ENCODE data around the gene FKBP6.
"Not testable (repeated sequence)": the region's sequence is repeated elsewhere in the genome, so short reads cannot be mapped to it uniquely, and the experiment has no call there.

Gene FKBP6, protein sequence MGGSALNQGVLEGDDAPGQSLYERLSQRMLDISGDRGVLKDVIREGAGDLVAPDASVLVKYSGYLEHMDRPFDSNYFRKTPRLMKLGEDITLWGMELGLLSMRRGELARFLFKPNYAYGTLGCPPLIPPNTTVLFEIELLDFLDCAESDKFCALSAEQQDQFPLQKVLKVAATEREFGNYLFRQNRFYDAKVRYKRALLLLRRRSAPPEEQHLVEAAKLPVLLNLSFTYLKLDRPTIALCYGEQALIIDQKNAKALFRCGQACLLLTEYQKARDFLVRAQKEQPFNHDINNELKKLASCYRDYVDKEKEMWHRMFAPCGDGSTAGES

DNA sequence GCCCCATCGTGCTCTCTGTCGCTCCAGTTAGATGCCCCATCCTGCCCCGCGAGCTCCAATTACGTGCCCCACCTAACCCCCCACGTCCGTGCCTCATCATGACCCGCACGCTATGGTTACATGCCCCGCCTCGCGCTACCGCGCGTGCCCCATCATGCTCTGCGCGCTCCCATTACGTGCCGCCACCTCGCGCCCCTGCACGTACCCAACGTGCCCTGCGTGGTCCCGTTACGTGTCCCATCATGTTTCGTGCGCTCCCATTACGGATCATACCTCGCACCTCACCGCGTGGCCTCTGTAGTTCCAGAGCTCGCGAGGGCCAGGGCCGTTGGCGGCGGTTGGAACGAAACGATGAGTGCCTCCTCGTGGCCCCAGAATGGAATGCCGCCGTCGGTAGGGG is at the start of gene FKBP6, which contains the start of gene TRIM50:
TSS of gene FKBP6 (plus strand) at position 240 of the 400 bp plus-strand sequence. CDS start 268 bp downstream, outside the sequence.
TSS of gene TRIM50 (minus strand) at position 161 of the 400 bp plus-strand sequence. CDS start 3,295 bp downstream, outside the sequence.
- DNase-seq = not testable (repeated sequence)

DNA sequence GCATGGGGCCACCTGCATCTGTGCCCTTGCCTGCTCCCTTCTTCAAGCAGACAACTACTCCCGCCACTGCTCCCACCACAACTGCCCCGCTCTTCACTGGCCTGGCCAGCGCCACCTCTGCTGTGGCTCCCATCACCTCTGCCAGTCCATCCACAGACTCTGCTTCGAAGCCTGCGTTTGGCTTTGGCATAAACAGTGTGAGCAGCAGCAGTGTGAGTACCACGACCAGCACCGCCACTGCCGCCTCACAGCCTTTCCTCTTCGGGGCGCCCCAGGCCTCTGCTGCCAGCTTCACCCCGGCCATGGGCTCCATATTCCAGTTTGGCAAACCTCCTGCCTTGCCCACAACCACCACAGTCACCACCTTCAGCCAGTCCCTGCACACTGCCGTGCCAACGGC is 30.7 kb upstream of the FKBP6 start:
- not testable (repeated sequence) for DNase-seq

DNA sequence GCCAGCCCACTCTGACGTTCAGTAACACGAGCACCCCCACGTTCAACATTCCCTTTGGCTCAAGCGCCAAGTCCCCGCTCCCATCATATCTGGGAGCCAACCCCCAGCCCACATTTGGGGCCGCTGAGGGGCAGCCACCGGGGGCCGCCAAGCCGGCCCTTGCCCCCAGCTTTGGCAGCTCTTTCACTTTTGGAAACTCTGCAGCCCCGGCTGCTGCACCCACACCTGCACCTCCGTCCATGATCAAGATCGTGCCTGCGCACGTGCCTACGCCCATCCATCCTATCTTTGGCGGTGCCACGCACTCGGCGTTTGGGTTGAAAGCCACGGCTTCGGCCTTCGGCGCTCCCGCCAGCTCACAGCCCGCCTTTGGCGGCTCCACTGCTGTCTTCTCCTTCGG is 30.3 kb upstream of the FKBP6 start:
- DNase-seq = not testable (repeated sequence)

- DNase-seq = not testable (repeated sequence)
Observed at GRCh38 chr7:73299812-73300211, 28.1 kb upstream of the FKBP6 start.

GRCh38 chr7:73301108-73301507 is 26.9 kb upstream of the FKBP6 start:
- not testable (repeated sequence) for DNase-seq

DNA sequence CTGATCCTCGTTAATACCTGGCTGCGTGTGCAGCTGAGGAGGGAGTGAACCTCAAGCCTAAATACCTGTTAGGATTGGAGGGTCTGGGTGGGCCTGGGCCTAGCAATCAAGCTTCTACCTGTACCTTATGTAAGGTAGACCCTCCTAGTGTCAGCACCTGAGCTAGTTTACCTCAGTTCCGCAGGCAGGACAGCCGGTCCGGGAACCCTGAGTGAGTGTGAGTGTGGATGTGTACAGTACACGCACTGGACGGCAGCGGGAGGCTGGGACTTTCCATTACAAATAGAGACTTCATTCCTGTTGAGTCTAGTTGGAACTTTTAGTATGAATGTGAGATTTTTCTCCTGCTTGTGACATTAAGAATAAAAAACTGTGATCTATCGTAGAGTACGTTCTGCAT is 25.1 kb upstream of the FKBP6 start:
- not testable (repeated sequence) for DNase-seq

GRCh38 chr7:73303546-73303945 is 24.4 kb upstream of the FKBP6 start:
- no peak for DNase-seq

GRCh38 chr7:73304071-73304470 is 23.9 kb upstream of the FKBP6 start:
- DNase-seq = no peak

GRCh38 chr7:73304612-73305387 is 23.2 kb upstream of the FKBP6 start:
- not testable (repeated sequence) for DNase-seq

DNA sequence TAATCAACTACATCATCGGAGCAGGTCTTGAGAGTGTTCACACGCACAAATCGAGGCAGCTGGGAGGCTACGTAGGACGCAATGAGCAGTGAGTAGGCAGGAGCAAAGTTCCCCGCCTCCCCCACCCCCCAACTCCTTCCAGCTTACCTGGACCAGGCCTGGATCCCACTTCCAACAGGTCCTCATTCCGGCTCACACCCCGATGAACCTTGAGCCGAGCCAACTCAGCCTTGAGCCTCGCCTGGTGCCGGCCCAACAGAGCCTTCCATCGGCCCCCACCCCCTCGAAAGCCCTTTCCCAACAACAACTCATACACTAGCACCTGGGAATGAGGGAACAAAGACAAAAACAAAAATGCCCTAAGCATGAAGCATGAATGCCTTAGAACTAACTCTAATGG is 20.5 kb upstream of the FKBP6 start:
- DNase-seq = no peak

- no peak for DNase-seq
Observed at GRCh38 chr7:73308074-73308664, 19.8 kb upstream of the FKBP6 start.

GRCh38 chr7:73308665-73309214 is 19.2 kb upstream of the FKBP6 start, which contains the start of gene NSUN5:
Gene NSUN5 (minus strand): TSS chr7:73308826. CDS start chr7:73308790, 36 bp downstream.
- peak; percentile 69 for DNase-seq

- DNase-seq = not testable (repeated sequence)
Observed at GRCh38 chr7:73311421-73311820, 16.5 kb upstream of the FKBP6 start.

GRCh38 chr7:73312831-73313520 is 15.0 kb upstream of the FKBP6 start:
- DNase-seq = no peak

DNA sequence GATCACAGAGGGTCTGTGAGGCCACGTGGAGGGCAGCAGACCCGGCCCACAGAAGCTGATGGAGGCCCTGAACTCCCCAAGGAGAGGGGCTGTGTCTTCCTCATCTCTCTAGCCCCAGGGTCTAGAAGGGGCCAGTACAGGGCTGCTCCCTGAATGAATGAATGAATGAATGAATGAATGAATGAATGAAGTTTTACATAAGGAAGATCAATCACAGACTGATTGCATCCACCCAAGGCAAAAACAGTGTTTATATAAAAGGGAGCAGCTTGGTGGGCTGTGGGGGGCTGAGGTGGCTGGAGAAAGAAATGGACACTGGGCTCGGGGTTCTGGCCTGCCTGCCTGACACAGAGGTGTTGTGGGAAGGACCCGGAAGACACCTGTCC is 14.4 kb upstream of the FKBP6 start:
- no peak for DNase-seq

- DNase-seq = no peak
Observed at GRCh38 chr7:73314271-73314670, 13.7 kb upstream of the FKBP6 start.

DNA sequence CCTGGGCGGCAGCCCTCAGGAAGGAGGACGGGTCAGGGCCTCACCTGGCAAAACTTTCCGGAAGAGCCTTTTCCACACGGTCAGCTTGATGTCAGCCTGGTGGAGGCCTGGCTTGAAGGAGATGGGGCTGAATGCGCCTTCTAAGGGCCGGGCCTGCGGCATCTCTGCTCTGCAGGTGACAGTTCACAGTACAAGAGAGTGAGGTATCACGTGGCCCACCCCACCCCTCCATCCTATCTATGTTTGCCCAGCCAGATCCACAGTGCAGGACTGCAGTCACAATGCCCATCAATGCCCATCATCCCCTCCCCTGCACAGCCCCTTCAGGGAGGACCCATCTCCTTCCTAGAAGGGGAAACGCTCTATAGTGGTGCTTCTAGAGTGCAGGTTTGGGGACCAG is 11.4 kb upstream of the FKBP6 start:
- DNase-seq = no peak

GRCh38 chr7:73318656-73319204 is 9.2 kb upstream of the FKBP6 start:
- not testable (repeated sequence) for DNase-seq

- DNase-seq = not testable (repeated sequence)
Observed at GRCh38 chr7:73319541-73319940, 8.4 kb upstream of the FKBP6 start.

DNA sequence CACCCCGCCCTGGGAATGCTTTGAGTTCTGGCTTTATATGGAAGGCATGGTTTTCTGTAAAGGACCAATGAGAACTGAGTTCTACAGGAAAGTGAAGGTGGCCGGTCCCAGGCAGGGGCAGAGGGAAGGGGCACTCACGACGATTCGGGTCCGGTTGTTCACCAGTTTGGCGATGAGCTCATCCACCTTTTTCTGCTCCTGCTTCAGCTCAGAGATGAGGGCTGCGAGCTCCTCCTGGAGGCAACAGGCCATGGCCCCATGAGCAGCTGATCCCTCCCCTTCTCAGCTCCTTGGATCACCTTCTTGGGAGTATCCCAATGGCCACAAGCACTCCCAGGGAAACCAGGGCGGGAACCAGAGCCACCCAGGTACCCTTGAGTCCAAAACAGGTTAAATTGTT is 8.0 kb upstream of the FKBP6 start:
- DNase-seq = not testable (repeated sequence)

DNA sequence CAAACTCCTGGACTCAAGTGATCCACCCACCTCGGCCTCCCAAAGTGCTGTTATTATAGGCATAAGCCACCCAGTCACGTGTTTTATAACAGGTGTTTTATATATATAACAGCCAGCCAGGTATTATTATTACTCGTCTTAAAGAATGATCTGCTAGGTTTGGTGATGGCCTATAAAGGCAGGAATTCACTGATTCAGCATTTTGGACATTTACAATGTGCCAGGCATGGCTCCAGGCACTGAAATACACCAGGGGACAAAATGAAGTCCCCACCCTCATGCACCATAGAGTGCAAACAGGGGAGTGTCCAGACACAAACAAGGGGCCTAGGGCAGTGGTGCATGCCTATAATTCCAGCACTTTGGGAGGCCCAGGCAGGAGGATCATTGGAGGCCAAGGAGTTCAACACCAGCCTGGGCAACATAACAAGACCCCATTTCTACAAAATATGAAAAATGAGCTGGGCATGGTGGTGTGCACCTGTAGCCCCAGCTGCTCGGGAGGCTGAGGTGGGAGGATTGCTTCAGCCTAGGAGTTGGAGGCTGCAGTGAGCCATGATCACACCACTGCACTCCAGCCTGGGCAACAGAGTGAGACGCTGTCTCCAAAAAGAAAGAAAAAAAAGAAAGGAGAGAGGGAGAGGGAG is 4.4 kb upstream of the FKBP6 start:
- DNase-seq = not testable (repeated sequence)

Data from KG1 (cell line).